ENCODE data around the gene CTPS2.
"Not testable (repeated sequence)": the region's sequence is repeated elsewhere in the genome, so short reads cannot be mapped to it uniquely, and the experiment has no call there.

Gene CTPS2

DNA sequence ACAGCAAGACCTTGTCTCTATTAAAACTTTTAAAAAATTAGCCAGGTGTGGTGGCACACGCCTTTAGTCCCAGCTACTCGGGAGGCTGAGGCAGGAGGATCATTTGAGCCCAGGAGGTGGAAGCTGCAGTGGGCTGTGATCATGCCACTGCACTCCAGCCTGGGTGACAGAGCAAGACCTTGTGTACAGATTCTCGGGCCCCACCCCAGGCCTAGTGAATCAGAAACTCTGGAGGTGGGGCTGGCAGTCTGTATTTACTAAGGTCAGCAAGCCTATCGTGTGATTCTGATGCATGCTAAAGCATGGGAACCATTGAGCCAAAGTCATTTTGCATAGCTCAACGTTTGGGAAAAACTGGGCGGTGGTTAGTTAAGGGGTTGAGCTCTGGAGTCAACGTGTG is 59.0 kb downstream of the CTPS2 start:
- DNase-seq (ENCODE audit: low read depth in 3 of 3), result no peak

GRCh38 chrX:16651391-16652024 is 61.0 kb downstream of the CTPS2 start:
- no peak for DNase-seq (ENCODE audit: low read depth in 3 of 3)

DNA sequence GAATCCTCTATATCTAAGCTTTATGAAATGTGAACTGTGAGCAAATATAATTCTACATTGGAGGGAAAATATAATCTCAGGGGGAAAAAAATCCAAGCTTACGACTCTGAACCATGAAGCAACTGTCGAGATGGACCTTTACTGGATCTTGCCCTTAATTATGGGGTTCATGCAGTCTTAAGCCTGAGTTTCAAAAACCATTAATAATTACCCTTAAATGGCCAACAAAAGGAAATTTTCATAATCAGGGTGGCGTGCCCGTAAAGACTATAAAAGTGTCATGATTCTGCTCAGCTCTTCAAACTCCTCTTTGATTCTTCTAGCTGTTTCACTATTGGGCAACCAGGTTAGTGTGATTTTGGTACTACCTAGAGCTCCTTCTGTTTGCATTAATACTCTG is 62.6 kb downstream of the CTPS2 start, which contains the start of gene S100G:
Gene S100G (plus strand): TSS at position 301 of the 400 bp plus-strand sequence. CDS start 849 bp downstream, outside the sequence.
- DNase-seq (ENCODE audit: low read depth in 3 of 3), result no peak

GRCh38 chrX:16646366-16647138 is 65.9 kb downstream of the CTPS2 start:
- no peak for DNase-seq (ENCODE audit: low read depth in 3 of 3)

GRCh38 chrX:16643176-16643575 is 69.3 kb downstream of the CTPS2 start:
- no peak for DNase-seq (ENCODE audit: low read depth in 3 of 3)

- DNase-seq (ENCODE audit: low read depth in 3 of 3), result no peak
These were observed 71.6 kb downstream of the CTPS2 start for GRCh38 chrX:16640823-16641222.

- DNase-seq (ENCODE audit: low read depth in 3 of 3), result no peak
These were observed 72.5 kb downstream of the CTPS2 start for GRCh38 chrX:16639966-16640365.

- no peak for DNase-seq (ENCODE audit: low read depth in 3 of 3)
These were observed 73.9 kb downstream of the CTPS2 start for GRCh38 chrX:16638533-16638932.

- DNase-seq (ENCODE audit: low read depth in 3 of 3), result no peak
These were observed 76.9 kb downstream of the CTPS2 start for GRCh38 chrX:16635596-16635995.

DNA sequence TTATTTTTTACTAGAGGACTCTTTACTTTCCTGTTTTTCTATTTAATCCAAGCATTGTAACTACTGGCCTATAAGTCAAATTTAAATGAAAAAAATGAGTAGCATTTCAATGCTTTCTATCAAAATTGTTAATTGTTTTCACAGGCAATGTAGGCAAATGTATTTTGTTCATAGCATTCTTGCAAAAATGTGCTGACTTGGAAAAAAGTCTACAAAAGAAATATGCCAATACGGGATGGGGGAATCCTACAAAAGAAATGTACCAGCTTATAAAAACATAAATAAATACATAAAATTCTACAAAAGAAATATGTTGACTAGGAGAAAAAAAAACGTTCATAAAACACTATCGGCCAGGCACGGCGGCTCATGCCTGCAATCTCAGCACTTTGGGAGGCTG is 77.4 kb downstream of the CTPS2 start:
- no peak for DNase-seq (ENCODE audit: low read depth in 3 of 3)

DNA sequence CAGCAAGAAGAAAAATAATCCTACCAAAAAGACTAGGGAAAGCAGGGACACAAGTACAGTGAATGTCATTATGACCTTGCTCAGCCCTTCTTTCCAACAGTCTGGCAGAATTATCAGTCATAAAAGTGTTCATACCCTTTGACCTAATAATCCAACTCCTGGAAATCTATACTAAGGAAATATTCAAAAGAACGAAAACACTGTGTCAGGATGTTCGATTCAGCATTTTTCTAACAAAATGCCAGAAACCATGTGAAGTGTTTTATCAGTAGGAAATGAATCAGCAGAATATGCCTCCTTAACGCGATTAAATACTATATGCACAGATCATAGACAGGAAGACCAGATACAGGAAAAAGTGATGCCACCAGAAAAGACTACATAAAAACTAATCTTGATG is 78.7 kb downstream of the CTPS2 start:
- DNase-seq (ENCODE audit: low read depth in 3 of 3), result no peak

DNA sequence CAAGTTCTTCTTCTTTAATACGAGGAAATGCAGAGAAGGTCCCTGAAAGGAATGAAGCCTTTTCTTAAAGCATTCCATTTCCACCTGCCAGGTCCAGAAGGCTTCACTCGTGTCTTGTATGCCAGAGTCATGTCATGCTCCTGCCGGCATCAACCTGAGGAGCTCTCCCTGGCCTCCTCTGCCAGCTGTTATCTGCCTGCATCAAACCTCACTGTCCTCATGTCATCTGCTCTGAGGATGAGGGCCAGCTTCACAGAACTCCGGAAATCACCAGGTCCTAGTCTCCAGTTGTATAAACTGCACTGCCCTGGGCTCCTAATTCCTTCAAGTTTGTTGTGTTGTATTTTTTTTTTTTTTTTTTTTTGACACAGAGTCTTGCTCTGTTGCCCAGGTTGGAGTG is 82.6 kb downstream of the CTPS2 start:
- no peak for DNase-seq (ENCODE audit: low read depth in 3 of 3)

- no peak for DNase-seq (ENCODE audit: low read depth in 3 of 3)
These were observed 83.4 kb downstream of the CTPS2 start for GRCh38 chrX:16628946-16629595.

DNA sequence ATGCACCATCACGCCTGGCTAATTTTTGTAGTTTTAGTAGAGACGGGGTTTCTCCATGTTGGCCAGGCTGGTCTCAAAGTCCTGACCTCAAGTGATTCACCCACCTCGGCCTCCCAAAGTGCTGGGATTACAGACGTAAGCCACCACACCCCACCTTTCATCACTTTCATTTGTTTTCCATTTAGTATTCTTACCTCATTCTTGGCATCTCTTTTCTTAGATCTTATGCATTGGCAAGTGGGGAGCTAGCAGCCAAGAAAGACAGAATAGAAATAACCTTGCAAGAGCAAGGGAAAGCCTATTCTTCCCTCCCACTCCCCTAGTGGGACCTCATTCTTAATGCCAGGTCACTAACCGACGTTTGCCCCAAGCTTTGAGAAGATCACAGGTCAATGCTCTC is 84.0 kb downstream of the CTPS2 start:
- not testable (repeated sequence) for DNase-seq (ENCODE audit: low read depth in 3 of 3)

GRCh38 chrX:16619024-16619423 is 93.4 kb downstream of the CTPS2 start:
- no peak for DNase-seq (ENCODE audit: low read depth in 3 of 3)

- DNase-seq (ENCODE audit: low read depth in 3 of 3), result no peak
These were observed 94.0 kb downstream of the CTPS2 start for GRCh38 chrX:16618422-16618821.

DNA sequence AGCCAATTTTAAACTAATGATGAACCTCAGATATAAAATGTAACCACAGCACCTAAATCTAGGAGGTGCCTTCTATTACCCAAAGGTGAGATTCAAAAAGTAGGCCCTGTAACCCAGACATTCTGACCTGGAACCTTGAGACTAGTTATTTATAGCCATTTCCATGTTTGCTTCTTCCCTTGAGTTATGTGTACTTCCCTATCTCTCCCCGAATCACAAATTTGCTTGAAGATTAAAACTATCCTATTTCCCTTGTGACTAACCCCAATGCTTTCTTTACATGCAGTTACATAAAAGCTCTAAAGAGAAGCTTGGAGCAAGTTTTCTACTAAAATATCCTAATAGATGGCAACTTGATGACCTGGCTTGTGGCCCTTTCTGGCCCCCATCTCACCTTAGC is 95.1 kb downstream of the CTPS2 start:
- no peak for DNase-seq (ENCODE audit: low read depth in 3 of 3)

GRCh38 chrX:16612257-16612897 is 100.1 kb downstream of the CTPS2 start:
- DNase-seq (ENCODE audit: low read depth in 3 of 3), result no peak

GRCh38 chrX:16610654-16611053 is 101.8 kb downstream of the CTPS2 start:
- DNase-seq (ENCODE audit: low read depth in 3 of 3), result not testable (repeated sequence)

DNA sequence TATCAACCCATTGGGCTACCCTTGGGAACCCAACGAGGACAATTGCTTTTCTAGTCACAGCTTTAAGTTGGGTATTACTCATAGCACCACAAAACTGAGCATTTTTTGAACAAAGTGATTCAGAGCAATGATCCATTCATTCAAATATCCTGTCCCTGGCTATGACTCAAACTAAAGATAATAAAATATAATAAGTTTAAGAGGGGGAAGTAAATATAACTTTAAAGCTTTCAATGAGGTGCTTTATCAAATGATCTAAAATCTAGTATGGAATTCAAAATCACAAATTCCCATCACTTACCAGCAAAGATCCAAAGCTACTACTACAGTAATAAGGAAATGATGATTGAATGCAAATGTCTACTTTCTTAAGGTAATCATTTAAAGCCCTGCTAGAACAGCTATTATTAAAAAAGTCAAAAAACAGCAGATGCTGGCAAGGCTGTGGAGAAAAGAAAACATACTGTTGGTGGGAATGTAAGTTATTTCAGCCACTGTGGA is 102.3 kb downstream of the CTPS2 start:
- DNase-seq (ENCODE audit: low read depth in 3 of 3), result no peak

DNA sequence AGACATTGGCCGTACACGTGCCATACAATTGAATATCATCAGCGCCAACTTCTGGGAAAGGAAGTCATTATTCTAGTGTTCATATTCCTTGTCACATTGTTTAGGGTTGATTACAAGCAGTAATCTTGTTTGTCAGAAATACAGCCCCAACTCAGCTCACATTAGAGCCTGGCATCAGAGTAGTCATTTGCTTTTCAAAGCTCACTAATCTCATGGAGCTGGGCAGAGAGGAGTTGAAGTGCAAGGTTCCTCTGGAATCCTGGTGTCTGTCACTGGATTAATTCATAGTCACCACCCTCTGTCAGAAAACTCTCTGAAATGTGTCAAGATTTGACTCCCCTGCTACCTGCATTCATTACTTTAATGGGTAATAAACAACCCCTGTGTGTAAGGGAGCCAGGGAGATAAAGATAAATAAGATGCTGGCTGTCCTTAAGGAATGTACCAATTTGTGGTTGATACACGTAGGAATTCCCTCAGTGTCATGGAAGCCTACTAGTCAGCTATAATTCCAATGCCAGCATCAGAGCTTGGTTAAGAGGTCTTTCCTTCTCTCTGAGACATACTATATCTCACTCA is 106.2 kb downstream of the CTPS2 start:
- no peak for DNase-seq (ENCODE audit: low read depth in 3 of 3)

DNA sequence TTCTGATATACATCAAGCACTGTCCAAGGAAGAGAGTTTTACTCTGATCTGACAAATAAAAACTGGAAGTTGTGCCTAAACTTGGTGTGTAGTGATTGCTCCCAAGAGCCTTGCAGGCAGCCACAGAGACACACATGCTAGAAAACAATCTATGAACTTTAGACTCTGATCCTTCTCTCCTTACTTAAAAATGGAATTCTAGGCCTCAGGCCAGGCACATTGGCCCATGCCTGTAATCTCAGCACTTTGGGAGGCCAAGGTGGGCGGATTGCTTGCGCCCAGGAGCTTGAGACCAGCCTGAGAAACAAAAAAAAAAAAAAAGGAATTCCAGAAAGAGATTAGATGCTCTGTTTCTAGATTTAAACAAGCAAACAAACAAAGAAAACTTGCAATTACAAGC is 108.1 kb downstream of the CTPS2 start:
- no peak for DNase-seq (ENCODE audit: low read depth in 3 of 3)
